K562 (cell line): ENCODE results near the gene USP19.

ENCODE experiments used
- CTCF ChIP-seq, 3 experiments: IDR thresholded peaks in 2 of 3; conservative IDR thresholded peaks in 1 of 3; 2 replicates each; pipeline ENCODE4 v1.5.1; 2011 to 2012; ENCODE audit warnings: low read length in 3 of 3, mild to moderate bottlenecking in 3 of 3, control low read depth in 2 of 3, improper control_type of control experiment in 1 of 3, inconsistent platforms in 1 of 3, low read depth in 1 of 3, mixed read lengths in 1 of 3, moderate library complexity in 1 of 3; ENCODE audit not compliant: insufficient read depth in 2 of 3
- EP300 ChIP-seq: IDR thresholded peaks from 2 replicates; pipeline ENCODE4 v1.6.1; 2012; ENCODE audit warnings: low read length, improper control_type of control experiment
- EZH2 ChIP-seq: IDR thresholded peaks from 2 replicates; pipeline ENCODE4 v1.6.1; 2012; ENCODE audit warnings: low read depth, mild to moderate bottlenecking, inconsistent platforms, low read length, borderline replicate concordance
- HDGF ChIP-seq: fragments of 450-650 bp; IDR thresholded peaks from 2 replicates; pipeline ENCODE4 v1.6.1; 2016
- MITF ChIP-seq: IDR thresholded peaks from 2 replicates; pipeline ENCODE4 v1.6.1; 2014; ENCODE audit warnings: antibody characterized with exemption
- MTA3 ChIP-seq: fragments of 450-650 bp; formaldehyde crosslinking; IDR thresholded peaks from 2 replicates; pipeline ENCODE4 v1.6.1; 2017; ENCODE audit warnings: mild to moderate bottlenecking, borderline replicate concordance
- NFIC ChIP-seq: fragments of 450-650 bp; IDR thresholded peaks from 2 replicates; pipeline ENCODE4 v1.6.1; 2017; ENCODE audit warnings: mild to moderate bottlenecking, inconsistent platforms
- REST ChIP-seq, 2 experiments: fragments of 450-650 bp; formaldehyde crosslinking in 1 of 2; IDR thresholded peaks; 2 replicates each; pipeline versions ENCODE4 v1.4.0 to v1.6.1; 2014 to 2020; ENCODE audit warnings: mild to moderate bottlenecking in 2 of 2, borderline replicate concordance in 1 of 2, low read depth in 1 of 2
- ZFP91 ChIP-seq: sonication (generic); formaldehyde crosslinking; IDR thresholded peaks from 2 replicates; pipeline ENCODE4 v1.8.0; 2022; ENCODE audit warnings: mild to moderate bottlenecking, missing genetic modification reagents
- ZNF449 ChIP-seq: fragments of 250-450 bp; sonication (Bioruptor Pico); IDR thresholded peaks from 2 replicates; pipeline ENCODE4 v1.8.0; 2022; ENCODE audit warnings: moderate library complexity, mild to moderate bottlenecking, inconsistent platforms

- TF ChIP-seq ZFP91 (no peak), CTCF (IDR thresholded peaks at IDR 0.05 in 2 of 3, conservative IDR thresholded peaks at IDR 0.05 in 1 of 3; ENCODE audit: insufficient read depth in 2 of 3, low read depth in 1 of 3, low read length in 3 of 3) (no peak), REST (IDR thresholded peaks at IDR 0.05; ENCODE audit: borderline replicate concordance) (no peak), REST (CRISPR knock-in tag; IDR thresholded peaks at IDR 0.05; ENCODE audit: low read depth) (no peak), MITF (no peak), MTA3 (no peak), EZH2 (no peak), HDGF (no peak), EP300 (no peak), NFIC (no peak), ZNF449 (no peak)
Observed at GRCh38 chr3:49119036-49119435, 1.6 kb downstream of the USP19 start.
